Activated naive CD4-positive, alpha-beta T cell treated with anti-CD3 and anti-CD28 coated beads for 36 hours (primary cell): ENCODE data around the gene ZNF239. TPM values are rescaled to one million over a fixed set of nuclear protein-coding genes. Genes with fewer than 3 reads are reported as not detected.
A peak's percentile ranks its signal among the peaks of the same experiment; 100 is the strongest.
"Not testable (repeated sequence)": the region's sequence is repeated elsewhere in the genome, so short reads cannot be mapped to it uniquely, and the experiment has no call there.

Source experiments
- CTCF ChIA-PET: fragments of 350-600 bp; sonication (Branson Sonifier 250); formaldehyde crosslinking; loops from one replicate; lab custom pipeline; 2021; ENCODE audit warnings: antibody characterized with exemption; lab: Charles Lee
- DNase-seq: peaks from one replicate; pipeline ENCODE4 v3.0.0-alpha.2; 2020
- H3K27ac Mint-ChIP-seq: one replicate; pipeline ENCODE4 v1.8.0; 2021; ENCODE audit warnings: mild to moderate bottlenecking, mixed read lengths
- H3K27me3 Mint-ChIP-seq: one replicate; pipeline ENCODE4 v1.8.0; 2021; ENCODE audit warnings: low read depth, mixed read lengths
- H3K36me3 Mint-ChIP-seq: one replicate; pipeline ENCODE4 v1.8.0; 2021; ENCODE audit warnings: low read depth, mixed read lengths
- H3K4me1 Mint-ChIP-seq: one replicate; pipeline ENCODE4 v1.8.0; 2021; ENCODE audit warnings: low read depth, mixed read lengths
- H3K4me3 Mint-ChIP-seq: one replicate; pipeline ENCODE4 v1.8.0; 2021; ENCODE audit warnings: mild to moderate bottlenecking, moderate library complexity, mixed read lengths
- H3K9me3 Mint-ChIP-seq: one replicate; pipeline ENCODE4 v1.8.0; 2021; ENCODE audit warnings: mixed read lengths
- intact Hi-C: fragments of 100-400 bp; cut with micrococcal nuclease; formaldehyde crosslinking; loops from one replicate; pipeline ENCODE4 v1.15.1; 2023
- total RNA-seq, 2 experiments: library from RNA; stranded (reverse); gene quantifications; one replicate each; pipeline ENCODE4 v1.2.3, GENCODE V29; 2021

ZNF239 gene
- 1 to 10 TPM; 2.0 to 2.5 TPM for total RNA-seq

GRCh38 chr10:43574001-43574892 is at the start of gene ZNF239:
ZNF239 (minus strand) TSS chr10:43574616; CDS start chr10:43558079, 16,537 bp downstream.
- H3K27ac Mint-ChIP-seq, result peak within 1 kb of the TSS; percentile 79
- no peaks in the 10 kb centered on the region for H3K27me3 Mint-ChIP-seq
- peaks cover 56% of the 10 kb centered on the region for H3K4me1 Mint-ChIP-seq
- peaks cover 39% of the 10 kb centered on the region for H3K36me3 Mint-ChIP-seq
- CTCF ChIA-PET, result interaction anchor here (0.6 kb wide), 1 partner anchor 116 kb away, joined by 3 read pairs; no protein-coding TSS in a partner anchor
- H3K4me3 Mint-ChIP-seq, result peak within 1 kb of the TSS; percentile 77
- peaks cover 21% of the 10 kb centered on the region for H3K9me3 Mint-ChIP-seq
- intact Hi-C loops, result loop anchor here (1.0 to 5.0 kb wide), 5 partner anchors 21 to 936 kb away; partner anchors contain the start of genes ZNF32, ZNF33B and ZNF485
- peak; percentile 90 for DNase-seq

GRCh38 chr10:43623351-43623750 is 48.9 kb upstream of the ZNF239 start:
- intact Hi-C loops, result no loop called here

GRCh38 chr10:43622038-43622437 is 47.6 kb upstream of the ZNF239 start:
- Mint-ChIP-seq H3K27me3 (no peaks in the 10 kb centered on the region), H3K4me1 (peaks cover 16% of the 10 kb centered on the region), H3K36me3 (peaks cover 15% of the 10 kb centered on the region), H3K27ac (no peak overlapping the region), H3K9me3 (peaks cover 28% of the 10 kb centered on the region), H3K4me3 (no peak overlapping the region)
- intact Hi-C loops, result no loop called here
- CTCF ChIA-PET, result interaction anchor here (1.3 kb wide), 1 partner anchor 11 kb away, joined by 5 read pairs; no protein-coding TSS in a partner anchor
- DNase-seq, result no peak

More at GRCh38 chr10:43623351-43623750, 48.9 kb upstream of the ZNF239 start:
- Mint-ChIP-seq H3K9me3 (peaks cover 23% of the 10 kb centered on the region), H3K4me3 (peak overlapping the region; percentile 56), H3K4me1 (peaks cover 16% of the 10 kb centered on the region), H3K27me3 (no peaks in the 10 kb centered on the region), H3K27ac (peak overlapping the region; percentile 48), H3K36me3 (peaks cover 11% of the 10 kb centered on the region)
- CTCF ChIA-PET, result no interaction called here
- no peak for DNase-seq

- CTCF ChIA-PET, result interaction anchor here (1.5 kb wide), 1 partner anchor 27 kb away, joined by 3 read pairs; no protein-coding TSS in a partner anchor
- no peaks in the 10 kb centered on the region for H3K27me3 Mint-ChIP-seq
- peaks cover 45% of the 10 kb centered on the region for H3K9me3 Mint-ChIP-seq
- peaks cover 41% of the 10 kb centered on the region for H3K36me3 Mint-ChIP-seq
- no peak overlapping the region for H3K27ac Mint-ChIP-seq
- no peak for DNase-seq
- no peak overlapping the region for H3K4me3 Mint-ChIP-seq
- peaks cover 16% of the 10 kb centered on the region for H3K4me1 Mint-ChIP-seq
- intact Hi-C loops, result no loop called here
These were observed 45.0 kb upstream of the ZNF239 start for GRCh38 chr10:43619368-43619767.

DNA sequence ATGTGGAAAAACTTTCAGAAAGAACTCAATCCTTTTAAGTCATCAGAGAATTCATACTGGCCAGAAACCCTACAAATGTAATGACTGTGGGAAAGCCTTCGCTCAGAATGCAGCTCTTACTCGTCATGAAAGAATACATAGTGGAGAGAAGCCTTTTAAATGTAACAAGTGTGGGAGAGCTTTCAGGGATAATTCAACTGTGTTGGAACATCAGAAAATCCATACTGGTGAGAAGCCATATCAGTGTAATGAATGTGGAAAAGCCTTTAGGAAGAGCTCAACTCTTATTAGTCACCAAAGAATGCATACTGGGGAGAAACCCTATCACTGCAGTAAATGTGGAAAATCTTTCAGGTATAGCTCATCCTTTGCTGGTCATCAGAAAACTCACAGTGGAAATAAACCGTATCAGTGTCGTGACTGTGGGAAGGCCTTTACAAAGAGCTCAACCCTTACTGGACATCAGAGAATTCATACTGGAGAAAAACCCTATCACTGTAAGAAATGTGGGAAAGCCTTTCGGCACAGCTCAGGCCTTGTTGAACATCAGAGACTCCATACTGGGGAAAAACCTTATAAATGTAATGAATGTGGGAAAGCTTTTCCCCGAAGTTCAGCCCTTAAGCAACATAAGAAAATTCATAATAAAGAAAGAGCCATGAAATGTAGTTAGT is 42.4 kb upstream of the ZNF239 start:
- Mint-ChIP-seq H3K4me1 (peaks cover 5% of the 10 kb centered on the region), H3K27me3 (no peaks in the 10 kb centered on the region), H3K36me3 (peaks cover 65% of the 10 kb centered on the region), H3K27ac (no peak overlapping the region), H3K4me3 (no peak overlapping the region), H3K9me3 (peaks cover 44% of the 10 kb centered on the region)
- intact Hi-C loops, result no loop called here
- DNase-seq, result no peak
- CTCF ChIA-PET, result interaction anchor here (0.7 to 1.3 kb wide), 3 partner anchors 23 to 67 kb away, joined by 3 read pairs; no protein-coding TSS in a partner anchor

GRCh38 chr10:43610636-43611035 is 36.2 kb upstream of the ZNF239 start:
- peaks cover 78% of the 10 kb centered on the region for H3K36me3 Mint-ChIP-seq
- no peaks in the 10 kb centered on the region for H3K27me3 Mint-ChIP-seq
- CTCF ChIA-PET, result interaction anchor here (1.6 kb wide), 1 partner anchor 12 kb away, joined by 5 read pairs; no protein-coding TSS in a partner anchor
- no peak for DNase-seq
- peaks cover 16% of the 10 kb centered on the region for H3K9me3 Mint-ChIP-seq
- H3K4me3 Mint-ChIP-seq, result no peak overlapping the region
- H3K4me1 Mint-ChIP-seq, result peaks cover 40% of the 10 kb centered on the region
- no peak overlapping the region for H3K27ac Mint-ChIP-seq
- intact Hi-C loops, result no loop called here

DNA sequence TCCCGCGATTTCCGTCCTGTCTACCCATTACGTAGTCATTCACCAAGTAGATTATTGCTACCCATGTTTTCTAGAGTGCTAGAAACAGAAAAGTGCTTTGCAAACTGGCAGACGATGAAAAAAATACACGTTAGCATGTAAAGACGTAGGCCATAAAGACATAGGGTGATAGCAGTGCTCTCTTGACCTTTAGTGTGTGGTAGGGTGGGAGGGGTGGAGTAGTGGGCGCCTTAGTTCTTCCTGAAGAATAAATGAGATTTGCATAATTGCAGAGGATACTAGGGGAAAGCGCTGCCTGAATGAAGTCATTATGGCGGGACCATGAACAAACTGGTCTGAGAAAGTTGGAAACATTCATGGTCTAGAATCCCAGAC is 32.8 kb upstream of the ZNF239 start:
- Mint-ChIP-seq H3K27me3 (no peaks in the 10 kb centered on the region), H3K36me3 (peaks cover 44% of the 10 kb centered on the region)

DNA sequence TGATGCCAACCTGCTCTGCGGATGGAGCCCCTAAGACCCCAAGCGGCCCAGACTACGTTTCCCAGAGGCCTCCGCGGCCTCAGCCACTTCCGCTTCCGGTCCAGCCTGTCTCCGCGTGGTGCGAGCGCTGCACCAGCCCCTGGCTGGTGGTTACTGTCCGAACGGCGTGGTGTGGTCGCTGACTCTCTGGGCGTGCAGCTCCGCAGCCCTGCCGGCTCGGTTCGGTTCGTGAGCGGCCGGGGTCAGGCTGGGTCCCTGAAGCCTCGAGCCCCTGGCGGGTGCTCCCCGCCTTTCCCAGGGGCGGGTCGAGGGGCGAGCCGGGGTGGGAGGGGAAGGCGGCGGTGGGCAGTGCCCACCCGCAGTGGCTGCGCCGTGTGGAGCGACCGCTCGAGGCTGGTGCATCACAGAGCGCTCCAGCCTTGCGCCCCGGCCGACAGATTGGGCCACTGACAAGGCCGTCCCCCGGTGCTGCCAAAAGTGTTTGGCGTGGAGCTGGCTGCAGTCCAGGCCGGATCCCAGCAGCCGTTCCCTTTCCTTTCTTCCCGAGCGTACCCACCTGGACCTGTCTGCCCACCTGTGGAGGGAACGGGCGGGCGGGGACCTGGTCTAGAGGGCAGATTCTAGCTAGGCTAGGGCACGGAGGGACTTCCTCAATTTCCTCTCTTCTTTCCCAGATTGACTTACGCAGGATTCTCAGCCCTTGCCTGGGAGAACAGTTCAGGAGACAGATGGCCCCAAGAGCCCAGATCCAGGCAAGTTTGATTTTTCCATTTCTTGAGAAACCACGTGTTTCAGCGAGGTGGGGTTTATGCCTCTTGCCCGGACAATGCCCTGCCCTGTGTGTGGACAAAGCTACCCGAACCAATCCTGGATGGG is 32.1 kb upstream of the ZNF239 start, which contains the start of gene ZNF485:
TSS of gene ZNF485 (plus strand) at position 116 of the 876 bp plus-strand sequence. CDS start at position 729, 613 bp downstream.
- CTCF ChIA-PET, result interaction anchor here (0.6 kb wide), 1 partner anchor 1349 kb away, joined by 4 read pairs; no protein-coding TSS in a partner anchor
- peak; percentile 68 for DNase-seq
- Mint-ChIP-seq H3K27me3 (no peaks in the 10 kb centered on the region), H3K9me3 (peaks cover 5% of the 10 kb centered on the region), H3K36me3 (peaks cover 38% of the 10 kb centered on the region), H3K4me3 (peak within 1 kb of the TSS; percentile 82), H3K27ac (peak within 1 kb of the TSS; percentile 72), H3K4me1 (peaks cover 35% of the 10 kb centered on the region)
- intact Hi-C loops, result loop anchor here (1.0 to 5.0 kb wide), 3 partner anchors 10 to 41 kb away; partner anchors contain the start of genes ZNF239 and ZNF32

More for the DNA sequence above, 32.8 kb upstream of the ZNF239 start:
- CTCF ChIA-PET, result no interaction called here
- peak overlapping the region; percentile 72 for H3K27ac Mint-ChIP-seq
- peaks cover 5% of the 10 kb centered on the region for H3K9me3 Mint-ChIP-seq
- H3K4me1 Mint-ChIP-seq, result peaks cover 35% of the 10 kb centered on the region
- peak overlapping the region; percentile 82 for H3K4me3 Mint-ChIP-seq
- DNase-seq, result no peak
- intact Hi-C loops, result loop anchor here (2.0 to 5.0 kb wide), 2 partner anchors 32 to 40 kb away; partner anchors contain the start of genes ZNF239 and ZNF32

GRCh38 chr10:43605850-43606322 is 31.5 kb upstream of the ZNF239 start:
- H3K4me3 Mint-ChIP-seq, result peak overlapping the region; percentile 82
- H3K9me3 Mint-ChIP-seq, result peaks cover 8% of the 10 kb centered on the region
- DNase-seq, result no peak
- no peaks in the 10 kb centered on the region for H3K27me3 Mint-ChIP-seq
- peaks cover 35% of the 10 kb centered on the region for H3K4me1 Mint-ChIP-seq
- peaks cover 34% of the 10 kb centered on the region for H3K36me3 Mint-ChIP-seq
- CTCF ChIA-PET, result no interaction called here
- peak overlapping the region; percentile 37 for H3K27ac Mint-ChIP-seq
- intact Hi-C loops, result loop anchor here (1.0 to 5.0 kb wide), 3 partner anchors 10 to 41 kb away; partner anchors contain the start of genes ZNF239 and ZNF32

DNA sequence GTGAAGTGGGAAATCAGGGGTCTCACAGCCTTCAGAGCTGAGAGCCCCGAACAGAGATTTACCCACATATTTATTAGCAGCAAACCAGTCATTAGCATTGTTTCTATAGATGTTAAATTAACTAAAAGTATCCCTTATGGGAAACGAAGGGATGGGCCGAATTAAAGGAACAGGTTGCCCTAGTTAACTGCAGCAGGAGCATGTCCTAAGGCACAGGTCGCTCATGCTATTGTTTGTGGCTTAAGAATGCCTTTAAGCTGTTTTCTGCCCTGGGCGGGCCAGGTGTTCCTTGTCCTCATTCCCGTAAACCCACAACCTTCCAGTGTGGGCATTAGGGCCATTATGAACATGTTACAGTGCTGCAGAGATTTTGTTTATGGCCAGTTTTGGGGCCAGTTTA is 27.2 kb upstream of the ZNF239 start:
- CTCF ChIA-PET, H3K27me3 Mint-ChIP-seq: not testable (repeated sequence)

GRCh38 chr10:43599333-43599732 is 24.9 kb upstream of the ZNF239 start:
- CTCF ChIA-PET, result no interaction called here
- no peak overlapping the region for H3K4me3 Mint-ChIP-seq
- no peak overlapping the region for H3K27ac Mint-ChIP-seq

More for the DNA sequence above, 27.2 kb upstream of the ZNF239 start:
- H3K9me3 Mint-ChIP-seq, H3K4me3 Mint-ChIP-seq, H3K27ac Mint-ChIP-seq, intact Hi-C loops, H3K36me3 Mint-ChIP-seq, H3K4me1 Mint-ChIP-seq, DNase-seq: not testable (repeated sequence)

More at GRCh38 chr10:43599333-43599732, 24.9 kb upstream of the ZNF239 start:
- peaks cover 22% of the 10 kb centered on the region for H3K4me1 Mint-ChIP-seq
- no peak for DNase-seq
- peaks cover 7% of the 10 kb centered on the region for H3K9me3 Mint-ChIP-seq
- no peaks in the 10 kb centered on the region for H3K36me3 Mint-ChIP-seq
- intact Hi-C loops, result no loop called here
- no peaks in the 10 kb centered on the region for H3K27me3 Mint-ChIP-seq
